DND-41 (cell line): ENCODE results near the gene ACAN.

Experiments
- ATAC-seq: fragments of 200-7000 bp; cut with Tn5 transposase; 3 replicates; pipeline ENCODE4 v1.9.1; 2021; ENCODE audit warnings: low read depth; ENCODE audit not compliant: insufficient read depth
- DNase-seq: peaks from one replicate; pipeline ENCODE4 v3.0.0-alpha.2; 2020
- H2AFZ ChIP-seq: 2 replicates; pipeline ENCODE4 v1.6.0; 2012; ENCODE audit warnings: low read depth, low read length
- H3K27ac ChIP-seq: 2 replicates; pipeline ENCODE4 v1.5.1; 2012; ENCODE audit warnings: low read length, inconsistent platforms
- H3K27me3 ChIP-seq: fragments of 200-600 bp; sonication (generic); 2 replicates; pipeline ENCODE4 v1.6.0; 2012; ENCODE audit warnings: low read length, mild to moderate bottlenecking, inconsistent platforms; ENCODE audit not compliant: insufficient read depth, poor library complexity
- H3K36me3 ChIP-seq: 2 replicates; pipeline ENCODE4 v1.5.1; 2012; ENCODE audit warnings: low read length, inconsistent platforms; ENCODE audit not compliant: insufficient read depth
- H3K4me1 ChIP-seq: 2 replicates; pipeline ENCODE4 v1.5.1; 2012; ENCODE audit warnings: mild to moderate bottlenecking, low read length; ENCODE audit not compliant: insufficient read depth
- H3K4me2 ChIP-seq: 2 replicates; pipeline ENCODE4 v1.6.0; 2012; ENCODE audit warnings: mild to moderate bottlenecking, moderate library complexity, low read length, inconsistent platforms; ENCODE audit not compliant: insufficient read depth
- H3K4me3 ChIP-seq, 2 experiments: fragments of 200-600 bp in 1 of 2; shearing (Covaris generic) in 1 of 2; 2 replicates each; pipeline ENCODE4 v1.5.1; 2012 to 2016; ENCODE audit warnings: inconsistent platforms in 2 of 2, low read length in 2 of 2, mild to moderate bottlenecking in 2 of 2, low read depth in 1 of 2, moderate library complexity in 1 of 2
- H3K79me2 ChIP-seq: 2 replicates; pipeline ENCODE4 v1.6.0; 2012; ENCODE audit warnings: low read length, inconsistent platforms; ENCODE audit not compliant: insufficient read depth
- H3K9ac ChIP-seq: 2 replicates; pipeline ENCODE4 v1.6.0; 2012; ENCODE audit warnings: low read depth, mild to moderate bottlenecking, inconsistent platforms, low read length, moderate library complexity
- H3K9me3 ChIP-seq: 2 replicates; pipeline ENCODE4 v1.5.1; 2012; ENCODE audit warnings: low read length, moderate library complexity, mild to moderate bottlenecking, inconsistent platforms; ENCODE audit not compliant: insufficient read depth, severe bottlenecking
- H4K20me1 ChIP-seq: 2 replicates; pipeline ENCODE4 v1.6.0; 2012; ENCODE audit warnings: low read length; ENCODE audit not compliant: insufficient read depth
- CTCF ChIP-seq: IDR thresholded peaks from 2 replicates; pipeline ENCODE4 v1.5.1; 2012; ENCODE audit warnings: borderline replicate concordance, low read length, moderate library complexity, mild to moderate bottlenecking; ENCODE audit not compliant: poor library complexity, severe bottlenecking; ENCODE audit errors: extremely low read depth
- EZH2 ChIP-seq: IDR thresholded peaks from 3 replicates; pipeline ENCODE4 v1.6.1; 2012; ENCODE audit warnings: borderline replicate concordance, low read depth, mild to moderate bottlenecking, moderate library complexity, low read length, inconsistent platforms; ENCODE audit not compliant: severe bottlenecking

Gene ACAN

DNA sequence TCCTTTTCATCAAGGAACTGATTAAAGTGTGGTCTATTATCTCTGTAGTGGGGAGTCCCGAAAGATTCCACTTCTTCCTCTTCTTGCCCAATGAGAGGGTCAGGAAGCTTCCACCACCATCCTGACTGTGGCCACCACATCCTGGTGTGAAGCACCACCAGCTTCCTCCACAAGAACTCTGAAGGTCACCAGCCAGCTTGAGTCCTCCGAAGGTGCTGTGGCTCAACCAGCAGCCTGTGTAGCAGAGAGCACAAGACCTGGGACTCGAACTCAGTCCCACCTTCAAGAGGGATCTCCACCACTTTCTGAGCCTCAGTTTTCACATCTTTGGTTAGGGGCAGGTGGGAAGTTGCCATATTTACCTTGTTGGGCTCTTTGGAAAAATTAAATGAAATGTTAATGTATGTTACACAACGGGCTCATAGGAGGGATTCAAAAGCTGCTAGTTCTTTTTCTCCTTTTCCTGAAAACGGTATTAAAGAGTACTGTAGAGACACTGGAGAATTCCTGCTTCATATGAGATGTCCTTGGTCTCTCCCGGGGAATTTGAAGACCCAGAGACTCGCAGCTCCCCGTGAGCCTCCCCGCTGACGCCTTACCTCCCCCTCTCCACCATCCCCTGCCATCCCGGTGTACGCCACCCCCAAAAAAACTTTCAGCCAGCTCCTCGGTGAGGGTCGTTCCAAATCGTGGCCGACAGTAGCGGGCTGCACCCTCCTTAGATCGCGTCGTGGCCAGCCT lies 816 bp upstream of the ACAN start:
- ATAC-seq = no peak
- TF ChIP-seq EZH2 (no peak), CTCF (no peak)
- Histone ChIP-seq H3K4me1 (no peaks in the 10 kb centered on the region), H3K27me3 (no peaks in the 10 kb centered on the region), H3K4me3 (no peak overlapping the region), H3K4me2 (no peak overlapping the region), H3K36me3 (no peaks in the 10 kb centered on the region), H3K9ac (no peak overlapping the region), H3K79me2 (no peaks in the 10 kb centered on the region), H4K20me1 (no peaks in the 10 kb centered on the region), H3K9me3 (no peaks in the 10 kb centered on the region), H2AFZ (no peak overlapping the region), H3K27ac (no peak overlapping the region)
- no peak for DNase-seq

GRCh38 chr15:88802991-88803240 lies 320 bp upstream of the ACAN start:
- H2AFZ ChIP-seq = no peak overlapping the region
- ATAC-seq (no peak), DNase-seq (no peak)
- H3K9ac ChIP-seq = no peak overlapping the region
- H3K79me2 ChIP-seq = no peaks in the 10 kb centered on the region
- no peaks in the 10 kb centered on the region for H3K4me1 ChIP-seq
- H3K27ac ChIP-seq = no peak overlapping the region
- no peak for TF ChIP-seq CTCF
- TF ChIP-seq EZH2 = no peak
- H4K20me1 ChIP-seq = no peaks in the 10 kb centered on the region
- H3K36me3 ChIP-seq = no peaks in the 10 kb centered on the region
- no peaks in the 10 kb centered on the region for H3K9me3 ChIP-seq
- no peaks in the 10 kb centered on the region for H3K27me3 ChIP-seq
- H3K4me3 ChIP-seq = no peak overlapping the region
- no peak overlapping the region for H3K4me2 ChIP-seq

- no peak for TF ChIP-seq CTCF
- no peak for TF ChIP-seq EZH2
- no peaks in the 10 kb centered on the region for H3K36me3 ChIP-seq
- H4K20me1 ChIP-seq = no peaks in the 10 kb centered on the region
- H3K79me2 ChIP-seq = no peaks in the 10 kb centered on the region
- H3K4me1 ChIP-seq = no peaks in the 10 kb centered on the region
- no peak for DNase-seq
- H3K4me3 ChIP-seq = no peak overlapping the region
- H3K27me3 ChIP-seq = no peaks in the 10 kb centered on the region
- H3K4me2 ChIP-seq = no peak overlapping the region
- no peak overlapping the region for H3K27ac ChIP-seq
- H2AFZ ChIP-seq = no peak overlapping the region
- no peak overlapping the region for H3K9ac ChIP-seq
- no peak for ATAC-seq
- no peaks in the 10 kb centered on the region for H3K9me3 ChIP-seq
Observed at GRCh38 chr15:88803920-88804247, 648 bp downstream of the ACAN start.

DNA sequence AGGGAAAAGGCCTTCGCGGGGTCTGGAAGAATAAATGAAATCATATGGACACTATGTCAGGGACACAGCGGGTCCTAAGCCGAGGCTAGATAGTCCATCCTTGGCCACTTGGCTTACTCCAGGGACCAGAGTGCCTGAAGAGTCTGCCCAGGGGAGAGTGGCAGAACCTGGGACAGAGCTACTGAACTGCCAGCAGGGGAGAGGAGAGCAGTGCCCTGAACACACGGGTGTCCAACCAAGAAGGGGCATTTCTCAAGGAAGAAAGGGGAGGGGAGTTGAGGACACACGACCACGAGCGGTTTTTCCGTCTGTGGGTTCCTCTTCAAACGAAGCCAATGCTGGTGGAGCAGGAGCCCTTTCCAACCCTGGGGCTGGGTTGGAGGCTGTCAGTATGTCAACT lies 1.0 kb downstream of the ACAN start:
- Histone ChIP-seq H3K4me1 (no peaks in the 10 kb centered on the region), H3K4me2 (no peak overlapping the region), H3K27me3 (no peaks in the 10 kb centered on the region), H3K9ac (no peak overlapping the region), H3K4me3 (no peak overlapping the region), H4K20me1 (no peaks in the 10 kb centered on the region), H3K36me3 (no peaks in the 10 kb centered on the region), H2AFZ (no peak overlapping the region), H3K9me3 (no peaks in the 10 kb centered on the region), H3K27ac (no peak overlapping the region), H3K79me2 (no peaks in the 10 kb centered on the region)
- DNase-seq (no peak), ATAC-seq (no peak)
- no peak for TF ChIP-seq CTCF
- no peak for TF ChIP-seq EZH2
